GM23338 (cell line): ENCODE results near the gene CLIC3. TPM values are rescaled to one million over a fixed set of nuclear protein-coding genes. Genes with fewer than 3 reads are reported as not detected.

Experiments
- ATAC-seq: fragments of 200-7000 bp; cut with Tn5 transposase; 3 replicates; pipeline ENCODE4 v1.9.1; 2020
- DNase-seq: peaks from one replicate; pipeline ENCODE4 v3.0.0-alpha.2; 2015; ENCODE audit warnings: low spot score
- H2AFZ ChIP-seq: fragments of 200-600 bp; sonication (generic); 2 replicates; pipeline ENCODE4 v1.8.0; 2016; ENCODE audit warnings: antibody characterized with exemption, mild to moderate bottlenecking, moderate library complexity
- H3F3A ChIP-seq: fragments of 200-600 bp; sonication (generic); replicated peaks from 2 replicates; pipeline ENCODE4 v1.8.0; 2017; ENCODE audit warnings: antibody characterized with exemption, mixed run types, low read depth
- H3K27ac ChIP-seq: fragments of 200-600 bp; sonication (generic); 2 replicates; pipeline ENCODE4 v1.6.1; 2016; ENCODE audit warnings: low read depth
- H3K27me3 ChIP-seq: fragments of 200-600 bp; sonication (generic); 2 replicates; pipeline ENCODE4 v1.8.0; 2016; ENCODE audit warnings: mild to moderate bottlenecking, mixed run types, moderate library complexity; ENCODE audit not compliant: insufficient read depth
- H3K36me3 ChIP-seq: fragments of 200-600 bp; sonication (generic); 2 replicates; pipeline ENCODE4 v1.8.0; 2016; ENCODE audit warnings: mild to moderate bottlenecking; ENCODE audit not compliant: insufficient read depth
- H3K4me1 ChIP-seq: fragments of 200-600 bp; sonication (generic); 2 replicates; pipeline ENCODE4 v1.8.0; 2016; ENCODE audit warnings: mild to moderate bottlenecking, moderate library complexity; ENCODE audit not compliant: insufficient read depth
- H3K4me2 ChIP-seq: fragments of 200-600 bp; sonication (generic); 2 replicates; pipeline ENCODE4 v1.7.1; 2017; ENCODE audit warnings: mixed run types
- H3K4me3 ChIP-seq: fragments of 200-600 bp; sonication (generic); 2 replicates; pipeline ENCODE4 v1.6.1; 2016; ENCODE audit warnings: mixed run types
- H3K79me2 ChIP-seq: fragments of 200-600 bp; sonication (generic); replicated peaks from 2 replicates; pipeline ENCODE4 v1.8.0; 2017; ENCODE audit warnings: mild to moderate bottlenecking; ENCODE audit not compliant: insufficient read depth
- H3K9me2 ChIP-seq: fragments of 200-600 bp; sonication (generic); 2 replicates; pipeline ENCODE4 v1.8.0; 2017; ENCODE audit not compliant: insufficient read depth
- H4K20me1 ChIP-seq: fragments of 200-600 bp; sonication (generic); replicated peaks from 2 replicates; pipeline ENCODE4 v1.8.0; 2017; ENCODE audit warnings: mild to moderate bottlenecking; ENCODE audit not compliant: insufficient read depth
- H3K27ac Mint-ChIP-seq: 2 replicates; pipeline ENCODE4 v1.8.0; 2020; ENCODE audit warnings: inconsistent platforms, mild to moderate bottlenecking, moderate library complexity, mixed read lengths
- H3K27me3 Mint-ChIP-seq: 3 replicates; pipeline ENCODE4 v1.8.0; 2022; ENCODE audit warnings: low read depth, mild to moderate bottlenecking, moderate library complexity, mixed read lengths, inconsistent platforms; ENCODE audit not compliant: insufficient read depth, poor library complexity
- H3K36me3 Mint-ChIP-seq: 3 replicates; pipeline ENCODE4 v1.8.0; 2021; ENCODE audit warnings: low read depth, mild to moderate bottlenecking, inconsistent platforms, moderate library complexity, mixed read lengths
- H3K4me1 Mint-ChIP-seq: 3 replicates; pipeline ENCODE4 v1.8.0; 2020; ENCODE audit warnings: mild to moderate bottlenecking, inconsistent platforms, mixed read lengths
- H3K4me3 Mint-ChIP-seq: 3 replicates; pipeline ENCODE4 v1.8.0; 2021; ENCODE audit warnings: moderate library complexity, mild to moderate bottlenecking, inconsistent platforms, mixed read lengths
- H3K9me3 Mint-ChIP-seq: 3 replicates; pipeline ENCODE4 v1.8.0; 2020; ENCODE audit warnings: moderate library complexity, mild to moderate bottlenecking, inconsistent platforms, mixed read lengths
- CREB1 ChIP-seq: fragments of 250-450 bp; sonication (Bioruptor Pico); IDR thresholded peaks from 2 replicates; pipeline ENCODE4 v1.5.0; 2020; ENCODE audit warnings: low read depth, mild to moderate bottlenecking, moderate library complexity
- CTCF ChIP-seq, 2 experiments: fragments of 200-600 bp in 1 of 2; sonication (generic) in 1 of 2; conservative IDR thresholded peaks; 2 replicates each; pipeline versions ENCODE4 v1.5.1 to v1.6.1; 2016 to 2017; ENCODE audit warnings: antibody characterized with exemption in 2 of 2, low read depth in 2 of 2, mild to moderate bottlenecking in 2 of 2, moderate library complexity in 1 of 2
- ETS1 ChIP-seq: IDR thresholded peaks from 2 replicates; pipeline ENCODE4 v1.6.1; 2016; ENCODE audit warnings: antibody characterized with exemption
- EZH2 ChIP-seq: fragments of 200-600 bp; sonication (generic); IDR thresholded peaks from one replicate; pipeline ENCODE4 v1.8.0; 2017; ENCODE audit warnings: antibody characterized with exemption, mild to moderate bottlenecking, low read depth; ENCODE audit not compliant: unreplicated experiment
- EZH2phosphoT487 ChIP-seq: fragments of 200-600 bp; sonication (generic); IDR thresholded peaks from one replicate; pipeline ENCODE4 v1.8.1; 2018; ENCODE audit warnings: antibody characterized with exemption; ENCODE audit not compliant: unreplicated experiment
- JUNB ChIP-seq: IDR thresholded peaks from one replicate; pipeline ENCODE4 v1.6.1; 2016; ENCODE audit warnings: antibody characterized with exemption; ENCODE audit not compliant: unreplicated experiment
- NANOG ChIP-seq: IDR thresholded peaks from 2 replicates; pipeline ENCODE4 v1.6.1; 2016; ENCODE audit warnings: antibody characterized with exemption, borderline replicate concordance
- POLR2AphosphoS5 ChIP-seq: IDR thresholded peaks from 2 replicates; pipeline ENCODE4 v1.6.1; 2016; ENCODE audit warnings: antibody characterized with exemption, low read depth
- REST ChIP-seq: IDR thresholded peaks from one replicate; pipeline ENCODE4 v1.6.1; 2018; ENCODE audit warnings: antibody characterized with exemption; ENCODE audit not compliant: unreplicated experiment
- STAT1 ChIP-seq: IDR thresholded peaks from one replicate; pipeline ENCODE4 v1.6.1; 2016; ENCODE audit warnings: antibody characterized with exemption; ENCODE audit not compliant: unreplicated experiment
- ZNF114 ChIP-seq: fragments of 250-450 bp; sonication (Bioruptor Pico); IDR thresholded peaks from 2 replicates; pipeline ENCODE4 v1.5.0; 2020; ENCODE audit warnings: mild to moderate bottlenecking, moderate library complexity
- ZNF331 ChIP-seq: fragments of 250-450 bp; sonication (Bioruptor Pico); IDR thresholded peaks from 2 replicates; pipeline ENCODE4 v1.5.0; 2020; ENCODE audit warnings: low read depth, mild to moderate bottlenecking, moderate library complexity
- ZNF462 ChIP-seq: fragments of 250-450 bp; sonication (Bioruptor Pico); IDR thresholded peaks from 2 replicates; pipeline ENCODE4 v1.5.0; 2020; ENCODE audit warnings: mild to moderate bottlenecking, moderate library complexity
- polyA plus RNA-seq: library from polyadenylated mRNA; unstranded; fragments of >200 nt; fragmentation: Nextera tagmentation; extraction: Ambion mirVana; gene quantifications from 2 replicates; pipeline ENCODE4 v1.2.1, GENCODE V29; 2016
- total RNA-seq: library from RNA; depleted of rRNA; stranded (reverse); fragments of >200 nt; shearing (Covaris generic); gene quantifications from 2 replicates; pipeline ENCODE4 v1.2.3, GENCODE V29; 2014

CLIC3 gene
- total and polyA plus RNA-seq, 2 experiments from 2014 or later: 0.53 to 0.56 TPM

- DNase-seq: no peak
- H3K4me2 ChIP-seq: no peak overlapping the region
- H3K4me3 Mint-ChIP-seq: no peak overlapping the region
- H3K27me3 ChIP-seq: peaks cover 10% of the 10 kb centered on the region
- TF ChIP-seq ZNF331 (CRISPR knock-in tag): no peak
- TF ChIP-seq EZH2phosphoT487: no peak
- TF ChIP-seq EZH2: no peak
- TF ChIP-seq JUNB: no peak
- no peak for TF ChIP-seq ZNF114
- no peak for TF ChIP-seq ZNF462 (CRISPR knock-in tag)
- TF ChIP-seq CREB1 (CRISPR knock-in tag): no peak
- no peak for TF ChIP-seq POLR2AphosphoS5
- TF ChIP-seq CTCF (conservative IDR thresholded peaks at IDR 0.05; ENCODE audit: low read depth in 2 of 2): no peak
- no peak for TF ChIP-seq NANOG
- no peak for TF ChIP-seq STAT1
- no peak for TF ChIP-seq REST
- TF ChIP-seq ETS1: no peak
- H3K9me3 Mint-ChIP-seq: no peaks in the 10 kb centered on the region
- no peaks in the 10 kb centered on the region for H3K36me3 ChIP-seq
- no peaks in the 10 kb centered on the region for H3K79me2 ChIP-seq
- no peaks in the 10 kb centered on the region for H3K4me1 ChIP-seq
- peaks cover 19% of the 10 kb centered on the region for H3K27me3 Mint-ChIP-seq
- H4K20me1 ChIP-seq: no peaks in the 10 kb centered on the region
- H3K27ac ChIP-seq: no peak overlapping the region
- no peak for ATAC-seq
- H3K36me3 Mint-ChIP-seq: no peaks in the 10 kb centered on the region
- no peak overlapping the region for H2AFZ ChIP-seq
- H3K4me1 Mint-ChIP-seq: no peaks in the 10 kb centered on the region; the same call in 2 of the 3 replicates
- no peaks in the 10 kb centered on the region for H3K9me2 ChIP-seq
- H3K27ac Mint-ChIP-seq: no peak overlapping the region
- H3F3A ChIP-seq: 0 out of 2 replicates have a peak, but pooled peaks cover 3% of the 10 kb centered on the region
- H3K4me3 ChIP-seq: no peak overlapping the region
Measured at GRCh38 chr9:137032858-137033257, 36.5 kb upstream of the CLIC3 start.
